ENCODE measurements around the gene PPP1R17.

The PPP1R17 gene

GRCh38 chr7:31702354-31702753 lies 15.3 kb downstream of the PPP1R17 start:
- DNase-seq, result no peak

DNA sequence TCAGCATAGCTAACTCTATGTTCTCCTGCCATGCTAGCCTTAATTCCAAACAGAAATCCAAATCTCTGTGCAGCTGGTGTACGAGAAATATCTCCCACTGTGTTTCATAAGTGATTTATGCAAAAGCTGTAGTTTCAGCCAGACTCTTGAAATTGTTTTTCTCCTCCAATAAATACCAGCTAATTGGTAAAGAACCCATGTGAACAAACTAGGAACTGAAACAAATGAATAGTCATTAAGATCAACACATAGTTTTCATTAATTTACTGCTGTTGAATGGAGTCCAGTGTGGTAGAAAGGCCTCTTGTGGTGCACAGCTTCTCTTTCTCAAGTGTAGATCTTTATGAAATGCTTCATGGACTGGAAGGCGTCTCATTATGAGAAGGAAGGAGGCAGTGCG lies 18.4 kb downstream of the PPP1R17 start:
- DNase-seq, result no peak

DNA sequence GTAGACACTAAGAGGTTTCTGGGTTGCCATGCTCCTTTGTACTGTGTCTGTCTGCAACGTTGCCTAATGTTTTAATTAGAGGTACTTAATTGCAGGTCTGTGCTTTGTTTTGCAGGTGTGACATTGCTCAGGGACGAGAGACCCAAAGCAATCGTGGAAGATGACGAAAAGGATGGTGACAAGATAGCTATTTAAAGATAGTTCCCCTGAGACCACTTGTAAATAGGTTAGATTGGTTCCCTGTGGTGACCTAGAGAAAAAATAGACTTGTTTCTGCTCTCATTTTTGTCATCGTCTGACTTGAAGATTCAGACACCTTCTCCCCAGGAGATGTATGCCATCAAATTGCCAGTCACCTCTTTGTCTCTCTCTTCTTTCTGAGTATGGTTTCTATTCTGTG lies 20.1 kb downstream of the PPP1R17 start:
- no peak for DNase-seq

GRCh38 chr7:31710171-31710570 lies 23.2 kb downstream of the PPP1R17 start:
- no peak for DNase-seq

DNA sequence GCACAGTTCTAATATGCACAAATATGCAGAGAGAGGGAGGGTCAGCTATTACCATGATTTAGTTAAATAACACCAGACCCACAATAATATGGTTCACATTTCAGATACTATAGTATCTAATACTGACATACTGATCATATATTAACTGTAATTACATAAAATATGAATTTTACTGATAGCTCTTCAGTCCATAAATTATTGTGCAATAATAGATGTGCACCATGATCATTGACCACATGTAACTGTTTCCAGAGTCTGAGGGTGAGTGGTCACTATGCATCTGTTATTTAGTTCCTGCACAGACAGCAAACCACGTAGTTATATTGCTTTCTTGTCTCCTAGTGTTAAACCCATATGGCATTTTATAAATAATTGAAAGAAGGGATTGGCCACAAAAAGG lies 29.3 kb downstream of the PPP1R17 start:
- no peak for DNase-seq

DNA sequence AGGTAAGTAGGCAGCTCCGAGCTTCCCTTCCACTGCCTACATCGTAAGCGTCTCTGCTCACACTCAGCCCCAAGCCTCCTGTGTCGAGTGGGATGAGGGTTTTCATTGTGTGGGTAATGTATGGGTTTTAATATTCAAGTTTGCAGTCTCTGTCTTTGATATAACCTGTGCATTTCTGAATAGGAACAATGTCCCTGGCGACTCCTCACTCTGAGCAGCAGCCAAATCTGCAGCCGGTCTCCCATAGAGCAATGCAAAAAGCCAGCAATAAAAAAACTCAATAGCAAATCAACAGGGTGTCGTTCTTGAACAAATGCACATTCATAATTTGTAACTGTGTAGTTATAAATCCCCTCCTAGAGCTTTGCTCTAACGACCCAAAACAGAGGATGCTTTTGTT lies 33.4 kb downstream of the PPP1R17 start:
- DNase-seq, result no peak

DNA sequence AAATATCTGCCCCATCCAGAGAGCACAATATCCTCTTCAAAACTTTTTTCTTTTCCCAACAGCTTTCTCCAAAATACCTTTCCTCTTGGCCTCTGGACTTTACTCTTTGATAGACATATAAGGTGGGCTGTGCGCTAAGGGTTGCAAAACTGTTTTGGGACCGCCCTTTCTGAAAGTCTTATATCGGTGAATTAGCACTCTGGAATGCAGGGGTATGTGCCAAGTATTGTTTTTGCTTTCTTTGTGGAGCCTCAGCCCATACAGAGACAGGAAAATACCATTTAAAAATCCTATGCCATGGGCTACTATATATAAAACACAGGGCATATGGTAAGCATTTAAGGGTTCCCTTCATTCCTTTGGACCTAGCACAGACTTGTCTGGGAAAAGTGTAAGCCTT lies 37.7 kb downstream of the PPP1R17 start:
- no peak for DNase-seq

GRCh38 chr7:31729195-31729804 lies 42.3 kb downstream of the PPP1R17 start:
- no peak for DNase-seq

DNA sequence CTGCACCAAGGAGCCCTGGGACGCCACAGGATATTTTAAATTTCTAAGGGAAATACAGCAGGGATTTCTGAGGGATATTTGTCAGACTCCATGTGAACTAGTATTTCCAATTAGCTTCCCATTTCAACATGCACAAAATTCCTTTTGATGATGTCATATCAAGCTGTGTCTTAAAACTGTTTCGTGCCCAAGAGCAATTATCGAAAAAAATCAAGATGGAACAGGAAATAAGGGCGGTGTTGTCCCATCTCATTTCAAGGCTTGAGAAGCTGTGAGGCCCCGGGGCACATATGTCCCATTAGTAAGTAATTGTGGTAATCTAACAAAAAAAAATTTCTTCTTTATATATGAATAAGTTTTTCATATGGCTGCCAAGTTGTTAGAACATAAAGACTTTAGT lies 47.4 kb downstream of the PPP1R17 start:
- no peak for DNase-seq

GRCh38 chr7:31735991-31736982 lies 49.3 kb downstream of the PPP1R17 start:
- no peak for DNase-seq

GRCh38 chr7:31741852-31742251 lies 54.8 kb downstream of the PPP1R17 start:
- DNase-seq, result no peak

GRCh38 chr7:31744294-31744874 lies 57.4 kb downstream of the PPP1R17 start:
- DNase-seq, result no peak

DNA sequence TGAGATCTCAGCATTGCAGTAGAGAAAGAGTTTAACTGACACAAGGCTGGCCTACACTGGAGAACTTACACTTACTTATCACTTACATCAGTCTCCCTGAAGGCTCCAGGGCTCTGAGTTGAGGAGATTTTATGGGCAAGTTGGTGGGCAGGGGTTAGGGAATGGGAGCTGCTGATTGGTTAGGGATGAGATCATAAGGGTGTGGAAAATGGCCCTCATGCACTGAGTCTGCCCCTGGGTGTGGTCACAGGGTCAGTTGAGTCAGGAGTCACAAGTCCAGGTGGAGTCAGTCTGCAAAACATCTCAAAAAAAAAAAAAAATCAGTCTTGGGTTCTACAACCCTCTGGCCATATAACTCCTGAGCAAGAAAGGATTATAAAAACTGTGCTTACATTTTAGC lies 60.5 kb downstream of the PPP1R17 start:
- DNase-seq, result no peak

DNA sequence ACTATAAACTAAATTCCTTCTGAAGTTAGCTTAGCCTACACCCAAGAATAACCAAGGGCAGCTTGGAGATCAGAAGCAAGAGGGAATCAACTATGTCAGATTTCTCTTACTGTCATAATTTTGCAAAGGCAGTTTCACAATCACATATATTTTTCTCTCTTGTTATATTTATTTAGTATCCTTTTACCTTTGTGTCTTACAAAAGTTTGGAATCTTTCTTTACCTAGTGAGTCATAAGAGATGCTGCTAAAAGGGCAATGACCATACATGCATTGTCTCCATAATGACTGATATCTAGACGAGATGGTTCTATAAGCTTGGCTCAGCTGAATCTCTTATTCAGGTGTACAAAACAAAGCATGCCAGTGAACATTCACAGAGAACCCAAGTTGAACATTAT lies 61.1 kb downstream of the PPP1R17 start:
- DNase-seq, result no peak

DNA sequence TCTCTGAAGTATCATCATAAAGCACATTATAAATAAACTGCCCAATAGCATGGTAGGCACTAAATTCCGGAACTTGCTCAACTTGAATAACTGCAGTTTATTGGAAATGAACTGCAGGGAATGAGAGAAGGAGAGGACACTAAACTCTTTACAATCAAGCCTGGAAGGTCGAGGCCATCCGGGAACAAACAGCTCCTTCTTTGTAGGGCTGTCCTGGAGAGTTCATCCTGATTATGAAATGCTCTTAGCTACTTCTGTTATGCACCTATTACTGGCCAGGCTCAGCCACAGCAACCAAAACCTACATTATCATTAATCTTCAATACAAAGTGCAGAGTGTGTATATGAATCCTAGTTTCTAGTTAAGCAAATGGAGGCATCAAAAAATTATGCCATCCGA lies 64.7 kb downstream of the PPP1R17 start:
- no peak for DNase-seq
